ENCODE measurements around the gene MMP7. TPM values are rescaled to one million over a fixed set of nuclear protein-coding genes. Genes with fewer than 3 reads are reported as not detected.

Gene MMP7
- polyA plus RNA-seq, 1 of the 3 experiments (the other 2 are of a cell fraction): 0.13 TPM

DNA sequence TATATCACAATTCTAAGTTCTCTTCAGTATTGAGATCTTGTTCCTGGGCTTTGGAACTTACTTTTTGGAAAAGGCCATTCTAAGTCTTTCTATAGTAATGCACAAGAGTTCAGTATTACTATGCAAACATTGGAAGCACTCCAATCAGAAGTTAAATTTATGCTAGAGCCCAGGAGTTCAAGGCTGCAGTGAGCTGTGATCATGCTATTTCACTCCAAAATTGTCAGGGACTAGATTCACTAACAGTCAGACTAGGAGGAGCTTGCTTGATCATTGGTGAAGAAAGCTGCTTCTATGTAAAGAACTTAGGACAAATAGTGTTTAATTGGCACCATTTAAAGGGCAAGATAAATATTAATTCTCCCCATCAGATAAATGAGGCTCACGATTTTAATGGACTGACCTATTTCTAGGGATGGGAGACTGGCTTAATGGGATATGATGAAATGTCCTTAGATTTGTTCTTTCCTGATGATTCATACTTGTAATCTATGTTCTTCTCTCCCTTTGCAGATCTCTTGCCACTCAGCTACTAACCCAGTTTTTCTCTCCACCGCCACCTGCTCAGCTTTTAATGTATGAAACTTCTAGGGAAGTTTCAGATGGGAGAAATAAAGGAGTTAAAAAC, 45.3 kb downstream of the MMP7 start:
- Histone ChIP-seq H2AFZ (ENCODE audit: low read depth) (no peak overlapping the region), H3K4me3 (ENCODE audit: low read depth in 2 of 2, low read length in 1 of 2) (no peak overlapping the region), H3K79me2 (ENCODE audit: insufficient read depth) (no peaks in the 10 kb centered on the region), H3K4me2 (no peak overlapping the region), H3K36me3 (replicated peaks in 1 of 2; ENCODE audit: control insufficient read depth in 1 of 2, insufficient read depth in 2 of 2, low read length in 1 of 2) (no peaks in the 10 kb centered on the region), H3K9ac (no peak overlapping the region), H3K27ac (ENCODE audit: low read depth in 2 of 2, low read length in 1 of 2) (no peak overlapping the region), H3K9me3 (no peaks in the 10 kb centered on the region), H4K20me1 (ENCODE audit: insufficient read depth) (no peaks in the 10 kb centered on the region), H3F3A (replicated peaks; ENCODE audit: insufficient read depth) (no peaks in the 10 kb centered on the region), H3K4me1 (ENCODE audit: control insufficient read depth in 1 of 2, insufficient read depth in 2 of 2, low read depth in 1 of 2, low read length in 1 of 2) (no peaks in the 10 kb centered on the region), H3K27me3 (ENCODE audit: insufficient read depth) (no peaks in the 10 kb centered on the region), H3K9me2 (no peaks in the 10 kb centered on the region)
- no peak for TF ChIP-seq SIN3A (IDR thresholded peaks at IDR 0.05; ENCODE audit: borderline replicate concordance, low read depth, low read length)
- TF ChIP-seq RAD21 (IDR thresholded peaks at IDR 0.05; ENCODE audit: low read length): no peak
- TF ChIP-seq FOXM1 (IDR thresholded peaks at IDR 0.05; ENCODE audit: low read depth): no peak
- TF ChIP-seq FOXJ3 (CRISPR knock-in tag; IDR thresholded peaks at IDR 0.05): no peak
- no peak for TF ChIP-seq CTCF (IDR thresholded peaks at IDR 0.05)
- TF ChIP-seq, protein P1, sequence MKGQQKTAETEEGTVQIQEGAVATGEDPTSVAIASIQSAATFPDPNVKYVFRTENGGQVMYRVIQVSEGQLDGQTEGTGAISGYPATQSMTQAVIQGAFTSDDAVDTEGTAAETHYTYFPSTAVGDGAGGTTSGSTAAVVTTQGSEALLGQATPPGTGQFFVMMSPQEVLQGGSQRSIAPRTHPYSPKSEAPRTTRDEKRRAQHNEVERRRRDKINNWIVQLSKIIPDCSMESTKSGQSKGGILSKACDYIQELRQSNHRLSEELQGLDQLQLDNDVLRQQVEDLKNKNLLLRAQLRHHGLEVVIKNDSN (IDR thresholded peaks at IDR 0.05; ENCODE audit: borderline replicate concordance, low read depth): no peak
- no peak for TF ChIP-seq RXRA (IDR thresholded peaks at IDR 0.05; ENCODE audit: borderline replicate concordance, low read depth)
- TF ChIP-seq MXI1 (IDR thresholded peaks at IDR 0.05; ENCODE audit: low read depth, low read length): no peak
- TF ChIP-seq YY1 (IDR thresholded peaks at IDR 0.05; ENCODE audit: low read depth): no peak
- TF ChIP-seq FOSL2 (IDR thresholded peaks at IDR 0.05; ENCODE audit: borderline replicate concordance, low read depth): no peak
- TF ChIP-seq NFIC (IDR thresholded peaks at IDR 0.05; ENCODE audit: borderline replicate concordance): no peak
- TF ChIP-seq CHD2 (IDR thresholded peaks at IDR 0.05; ENCODE audit: low read length, partially characterized antibody): no peak
- TF ChIP-seq, protein P2, sequence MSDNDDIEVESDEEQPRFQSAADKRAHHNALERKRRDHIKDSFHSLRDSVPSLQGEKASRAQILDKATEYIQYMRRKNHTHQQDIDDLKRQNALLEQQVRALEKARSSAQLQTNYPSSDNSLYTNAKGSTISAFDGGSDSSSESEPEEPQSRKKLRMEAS (IDR thresholded peaks at IDR 0.05; ENCODE audit: low read depth): no peak
- TF ChIP-seq TEAD4 (IDR thresholded peaks at IDR 0.05; ENCODE audit: borderline replicate concordance, insufficient read depth): no peak
- TF ChIP-seq TCF12 (IDR thresholded peaks at IDR 0.05): no peak
- no peak for TF ChIP-seq POLR2AphosphoS5 (IDR thresholded peaks at IDR 0.05; ENCODE audit: low read depth, low read length)
- TF ChIP-seq ZBTB33 (IDR thresholded peaks at IDR 0.05; ENCODE audit: borderline replicate concordance, low read depth): no peak
- TF ChIP-seq RFX5 (IDR thresholded peaks at IDR 0.05; ENCODE audit: low read length): no peak
- no peak for TF ChIP-seq PBX3 (IDR thresholded peaks at IDR 0.05)
- TF ChIP-seq NRF1 (IDR thresholded peaks at IDR 0.05; ENCODE audit: low read depth, low read length): no peak
- ChIA-PET CTCF (interaction anchor here (2.3 kb wide), 1 partner anchor 11 kb away, joined by 5 read pairs; no protein-coding TSS in a partner anchor), POLR2A (no interaction called here)
- WGBS (ENCODE audit: low lambda C conversion rate): 46% methylated on average over 2 of the region's 2 CpGs
- DNase-seq: no peak

Data from SK-N-SH (cell line).